Testis (tissue), 2 donors: ENCODE measurements around the gene VPS13C.

Experiments used
- CTCF ChIP-seq, 3 experiments: fragments of 450-650 bp in 2 of 3; fragments of 200-600 bp in 1 of 3; sonication (generic) in 1 of 3; IDR thresholded peaks; one replicate each; pipeline ENCODE4 v1.5.1; 2016 to 2019; ENCODE audit warnings: antibody characterized with exemption in 3 of 3, mild to moderate bottlenecking in 2 of 3, moderate library complexity in 1 of 3
- POLR2A ChIP-seq: fragments of 450-650 bp; IDR thresholded peaks from one replicate; pipeline ENCODE4 v1.6.1; 2017; ENCODE audit warnings: antibody characterized with exemption, mild to moderate bottlenecking, moderate library complexity

GRCh38 chr15:62108411-62108810 is 48.2 kb upstream of the VPS13C start:
- TF ChIP-seq CTCF (IDR thresholded peaks at IDR 0.05): no peak
- no peak for TF ChIP-seq POLR2A
